CD4-positive, alpha-beta T cell treated with Interferon alpha-2 for 1 hour (primary cell): ENCODE results near the gene LMBR1.
"Not testable (repeated sequence)": the region's sequence is repeated elsewhere in the genome, so short reads cannot be mapped to it uniquely, and the experiment has no call there.

Experiments used
- DNase-seq, 2 donors: peaks; one replicate each; pipeline ENCODE4 v3.0.0-alpha.2; 2020 to 2022

The LMBR1 gene

GRCh38 chr7:156903232-156903909, 10.4 kb upstream of the LMBR1 start:
- DNase-seq: peak in 1 of 2 donors; percentile 15

DNA sequence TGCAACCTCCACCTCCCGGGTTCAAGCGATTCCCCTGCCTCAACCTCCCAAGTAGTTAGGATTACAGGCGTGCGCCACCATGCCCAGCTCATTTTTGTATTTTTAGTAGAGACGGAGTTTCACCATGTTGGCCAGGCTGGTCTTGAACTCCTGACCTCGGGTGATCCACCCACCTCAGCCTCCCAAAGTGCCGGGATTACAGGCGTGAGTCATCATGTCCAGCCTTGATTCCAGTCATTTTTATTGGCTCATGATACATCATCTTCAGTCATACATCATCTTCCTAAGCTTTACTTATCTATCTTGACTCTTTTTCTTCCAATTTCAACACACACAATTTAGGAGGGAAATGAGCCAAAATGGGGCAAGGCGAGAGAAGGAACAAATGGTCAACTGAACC, 7.1 kb upstream of the LMBR1 start:
- DNase-seq: not testable (repeated sequence)

- DNase-seq: no peak
Observed at GRCh38 chr7:156898938-156899337, 6.0 kb upstream of the LMBR1 start.

GRCh38 chr7:156897673-156898072, 4.7 kb upstream of the LMBR1 start:
- no peak for DNase-seq

- DNase-seq: no peak
Observed at GRCh38 chr7:156896388-156897022, 3.5 kb upstream of the LMBR1 start.

DNA sequence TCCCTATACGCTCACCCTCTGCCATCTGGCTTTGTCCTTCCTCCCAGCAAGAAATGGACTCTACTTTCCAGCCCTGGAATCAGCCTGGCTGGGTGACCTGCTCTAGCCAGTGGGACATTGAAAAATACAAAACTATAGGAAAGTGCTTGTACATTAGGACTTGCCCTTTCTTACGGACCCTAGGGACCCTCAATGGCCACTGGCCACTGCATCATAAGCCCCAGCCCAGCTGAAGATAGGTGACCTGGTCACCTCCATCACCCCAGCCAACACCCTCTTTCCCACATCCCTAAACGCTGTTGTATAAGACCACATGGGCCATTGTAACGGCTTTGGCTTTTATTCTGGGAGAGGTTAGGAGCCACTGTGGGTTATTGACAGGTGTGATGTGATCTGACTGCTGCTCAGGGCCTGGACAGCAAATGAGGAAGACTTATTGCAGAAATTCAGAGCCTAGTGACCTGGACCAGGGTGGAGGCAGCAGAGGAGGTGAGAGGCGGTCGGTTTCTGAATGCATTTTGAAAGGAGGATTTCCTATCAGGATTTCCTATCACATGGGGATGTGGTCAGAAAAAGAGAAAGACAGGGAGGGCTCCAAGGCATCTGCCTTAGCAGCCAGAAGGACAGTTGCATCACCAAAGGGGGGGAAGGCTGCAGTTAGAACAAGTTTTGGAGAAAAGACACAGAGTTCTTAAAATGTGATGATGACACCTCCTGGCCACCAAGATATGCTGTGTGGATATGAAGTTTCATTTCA, 2.2 kb upstream of the LMBR1 start:
- peak; percentile 12 to 30 for DNase-seq

DNA sequence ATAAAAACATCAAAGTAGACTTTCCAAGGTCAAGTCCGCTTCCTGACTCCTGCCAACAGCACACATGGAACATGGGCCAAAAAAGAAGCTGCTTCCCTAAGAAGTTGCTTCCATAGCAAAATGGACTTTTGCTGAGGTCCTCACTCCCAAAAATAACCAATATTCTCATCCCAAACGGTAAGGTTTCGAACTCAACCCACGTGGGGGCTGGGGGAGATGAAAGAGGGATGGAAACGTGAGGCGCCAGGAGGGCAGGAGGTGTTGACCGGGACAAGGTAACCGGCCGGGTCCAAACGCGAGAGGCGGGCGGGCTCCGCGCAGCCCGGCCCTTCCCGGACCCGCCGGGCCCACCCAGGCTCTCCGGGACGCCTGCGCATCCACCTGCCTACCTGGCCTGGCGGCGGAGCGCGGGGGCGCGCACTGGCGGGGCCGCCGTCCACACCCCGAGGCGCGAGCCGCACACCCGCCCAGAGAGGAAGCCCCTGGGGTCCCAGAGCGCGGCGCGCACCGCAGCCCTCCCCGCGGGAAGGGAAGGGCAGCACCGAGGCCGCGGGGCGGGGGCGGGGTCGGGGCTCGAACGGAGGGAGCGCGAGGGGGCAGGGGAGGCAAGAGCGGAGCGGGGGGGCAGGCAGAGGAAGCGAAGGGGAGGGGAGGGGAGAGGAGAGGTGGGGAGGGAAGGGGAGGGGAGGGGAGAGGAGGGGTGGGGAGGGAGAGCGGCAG, 742 bp downstream of the LMBR1 start:
- peak; percentile 68 to 78 for DNase-seq

DNA sequence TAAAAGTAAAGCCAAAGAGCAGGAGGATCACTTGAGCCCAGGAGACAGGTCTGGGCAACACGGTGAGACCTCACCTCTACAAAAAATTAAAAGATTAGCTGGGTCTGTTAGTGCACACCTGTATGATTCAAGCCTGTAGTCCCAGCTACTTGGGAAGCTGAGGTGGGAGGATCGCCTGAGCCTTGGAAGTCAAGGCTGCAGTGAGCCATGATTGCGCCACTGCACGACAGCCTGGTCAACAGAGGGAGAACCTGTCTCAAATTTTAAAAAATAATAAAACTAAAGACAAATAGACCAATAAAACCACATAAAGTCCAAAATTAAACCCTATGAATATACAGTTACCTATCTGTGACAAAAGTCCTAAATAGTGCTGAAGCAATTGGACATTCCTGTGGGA, 3.2 kb downstream of the LMBR1 start:
- no peak for DNase-seq

DNA sequence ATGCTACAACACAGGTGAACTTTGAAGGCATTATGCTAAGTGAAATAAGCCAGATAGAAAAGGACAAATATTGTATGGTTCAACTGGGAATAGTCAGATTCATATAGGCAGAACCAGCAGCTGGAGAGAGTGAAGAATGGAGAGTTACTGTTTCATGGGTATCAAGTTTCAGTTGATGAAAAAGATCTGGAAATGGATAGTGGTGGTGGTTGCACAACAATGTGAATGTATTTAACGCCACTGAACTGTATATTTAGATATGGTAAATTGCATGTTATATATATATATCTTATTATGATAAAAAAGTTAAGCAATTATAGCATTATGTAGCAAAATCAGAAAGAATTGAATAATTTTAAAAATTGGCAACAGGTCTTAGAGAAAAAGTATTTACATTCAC, 3.9 kb downstream of the LMBR1 start:
- no peak for DNase-seq

GRCh38 chr7:156886020-156886795, 6.8 kb downstream of the LMBR1 start:
- no peak for DNase-seq

GRCh38 chr7:156881679-156882078, 11.3 kb downstream of the LMBR1 start:
- DNase-seq: no peak

GRCh38 chr7:156875766-156876165, 17.2 kb downstream of the LMBR1 start:
- DNase-seq: no peak

- DNase-seq: not testable (repeated sequence)
Observed at GRCh38 chr7:156868363-156868762, 24.6 kb downstream of the LMBR1 start.

DNA sequence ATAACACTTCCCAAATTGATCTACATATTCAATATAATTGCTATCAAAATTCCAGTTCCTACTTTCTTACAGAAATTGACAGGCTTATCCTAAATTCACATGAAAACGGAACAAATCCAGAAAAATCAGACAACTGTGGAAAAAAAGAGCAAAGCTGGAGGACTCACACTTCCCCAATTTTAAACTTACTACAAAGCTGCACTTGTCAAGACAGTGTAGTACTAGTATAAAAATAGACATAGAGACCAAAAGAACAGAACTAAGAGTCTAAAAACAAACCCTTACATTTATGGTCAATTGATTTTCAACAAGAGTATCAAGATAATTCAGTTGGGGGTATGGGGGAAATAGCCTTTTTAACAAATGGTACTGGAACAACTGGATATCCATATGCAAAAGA, 27.5 kb downstream of the LMBR1 start:
- DNase-seq: no peak

- DNase-seq: not testable (repeated sequence)
Observed at GRCh38 chr7:156862022-156862421, 31.0 kb downstream of the LMBR1 start.

DNA sequence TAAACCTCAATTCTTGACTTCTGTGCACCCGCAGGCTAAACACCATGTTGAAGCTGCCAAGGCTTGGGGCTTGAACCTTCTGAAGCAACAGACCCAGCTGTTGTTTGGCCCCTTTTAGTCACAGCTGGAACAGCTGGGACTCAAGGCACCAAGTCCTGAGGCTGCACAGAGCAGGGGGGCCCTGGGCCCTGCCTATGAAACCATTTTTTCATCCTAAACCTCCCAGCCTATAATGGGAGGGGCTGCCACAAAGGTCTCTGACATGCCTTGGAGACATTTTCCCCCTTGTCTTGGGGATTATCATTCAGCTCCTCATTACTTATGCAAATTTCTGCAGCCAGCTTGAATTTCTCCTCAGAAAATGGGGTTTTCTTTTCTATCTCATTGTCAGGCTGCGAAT, 31.8 kb downstream of the LMBR1 start:
- no peak for DNase-seq

DNA sequence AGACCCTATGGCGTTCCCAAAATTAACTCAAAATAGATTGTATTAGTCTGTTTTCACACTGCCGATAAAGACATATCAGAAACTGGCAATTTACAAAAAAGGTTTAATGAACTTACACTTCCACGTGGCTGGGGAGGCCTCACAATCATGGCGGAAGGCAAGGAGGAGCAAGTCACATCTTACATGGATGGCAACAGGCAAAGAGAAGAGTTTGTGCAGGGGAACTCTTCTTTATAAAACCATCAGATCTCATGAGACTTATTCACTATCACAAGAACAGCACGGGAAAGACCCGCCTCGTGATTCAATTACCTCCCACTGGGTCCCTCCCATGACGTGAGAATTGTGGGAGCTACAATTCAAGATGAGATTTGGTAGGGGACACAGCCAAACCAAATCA, 32.9 kb downstream of the LMBR1 start:
- DNase-seq: not testable (repeated sequence)

DNA sequence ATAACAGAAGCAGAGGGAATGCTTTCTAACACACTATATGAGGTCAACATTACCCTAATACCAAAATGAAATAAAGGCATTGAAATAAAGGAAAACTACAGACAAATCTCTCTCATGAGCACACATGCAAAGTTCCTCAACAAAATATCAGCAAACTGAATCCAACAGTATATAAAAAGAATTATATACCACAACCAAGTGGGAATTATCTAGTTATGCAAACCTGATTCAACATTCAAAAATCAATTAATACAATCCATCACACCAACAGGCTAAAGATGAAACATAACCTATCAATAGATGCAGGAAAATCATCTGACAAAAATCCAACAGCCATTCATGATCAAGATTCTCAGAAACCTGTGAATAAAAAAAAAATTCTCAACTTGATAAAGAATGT, 34.5 kb downstream of the LMBR1 start:
- DNase-seq: no peak

- DNase-seq: no peak
Observed at GRCh38 chr7:156857757-156858156, 35.2 kb downstream of the LMBR1 start.

GRCh38 chr7:156854654-156855053, 38.3 kb downstream of the LMBR1 start:
- no peak for DNase-seq

- no peak for DNase-seq
Observed at GRCh38 chr7:156848979-156849378, 44.0 kb downstream of the LMBR1 start.

DNA sequence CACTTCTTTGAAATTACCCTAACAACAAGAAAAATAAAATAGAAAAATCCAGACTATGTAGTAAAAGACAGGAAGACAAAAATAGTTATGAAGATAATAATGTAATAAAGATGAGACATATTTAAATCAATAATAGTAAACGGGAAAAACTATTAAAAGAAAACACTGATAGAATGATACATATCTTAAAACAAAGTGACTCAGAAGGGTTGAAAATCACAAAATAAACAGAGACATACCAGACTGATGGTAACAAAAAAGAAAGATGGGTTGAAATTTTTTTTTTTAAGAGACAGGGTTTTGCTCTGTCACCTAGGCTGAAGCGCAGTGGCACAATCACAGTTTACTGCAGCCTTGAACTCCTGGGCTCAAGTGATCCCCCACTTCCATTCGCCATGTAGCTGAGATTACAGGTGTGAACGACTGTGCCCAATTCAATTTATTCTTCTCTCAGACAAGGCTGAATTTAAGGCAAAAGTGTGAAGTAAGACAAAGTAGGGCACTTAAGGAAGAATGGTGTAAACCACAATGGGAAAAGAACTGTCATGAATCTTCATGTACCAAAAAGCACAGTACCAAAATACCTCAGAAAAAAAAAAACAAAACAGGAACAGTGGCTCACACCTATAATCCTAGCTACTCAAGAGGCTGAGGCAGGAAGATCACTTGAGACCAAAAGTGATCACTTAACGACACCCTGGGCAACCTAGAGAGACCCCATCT, 47.4 kb downstream of the LMBR1 start:
- DNase-seq: no peak
